ENCODE results near the gene PRKX.

PRKX gene

DNA sequence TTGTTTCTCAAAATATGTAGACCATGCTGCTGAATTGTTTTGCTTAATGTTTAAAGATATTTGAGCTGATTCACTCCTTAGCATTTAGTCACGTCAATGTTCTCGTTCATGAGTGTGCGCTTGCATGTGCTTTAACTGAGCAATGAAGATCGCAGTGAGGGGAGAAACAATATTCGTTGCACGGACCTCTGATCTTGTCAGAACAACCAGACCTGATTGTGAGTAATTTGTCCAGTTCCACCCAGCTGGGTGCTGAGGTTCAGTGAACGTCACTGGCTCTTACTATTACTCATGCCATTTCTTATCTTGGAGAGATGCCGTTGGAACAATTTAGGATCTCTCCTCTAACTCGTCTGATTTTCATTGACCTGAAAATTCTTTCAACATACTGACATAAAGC lies 15.0 kb upstream of the PRKX start:
- TF ChIP-seq, protein P1, sequence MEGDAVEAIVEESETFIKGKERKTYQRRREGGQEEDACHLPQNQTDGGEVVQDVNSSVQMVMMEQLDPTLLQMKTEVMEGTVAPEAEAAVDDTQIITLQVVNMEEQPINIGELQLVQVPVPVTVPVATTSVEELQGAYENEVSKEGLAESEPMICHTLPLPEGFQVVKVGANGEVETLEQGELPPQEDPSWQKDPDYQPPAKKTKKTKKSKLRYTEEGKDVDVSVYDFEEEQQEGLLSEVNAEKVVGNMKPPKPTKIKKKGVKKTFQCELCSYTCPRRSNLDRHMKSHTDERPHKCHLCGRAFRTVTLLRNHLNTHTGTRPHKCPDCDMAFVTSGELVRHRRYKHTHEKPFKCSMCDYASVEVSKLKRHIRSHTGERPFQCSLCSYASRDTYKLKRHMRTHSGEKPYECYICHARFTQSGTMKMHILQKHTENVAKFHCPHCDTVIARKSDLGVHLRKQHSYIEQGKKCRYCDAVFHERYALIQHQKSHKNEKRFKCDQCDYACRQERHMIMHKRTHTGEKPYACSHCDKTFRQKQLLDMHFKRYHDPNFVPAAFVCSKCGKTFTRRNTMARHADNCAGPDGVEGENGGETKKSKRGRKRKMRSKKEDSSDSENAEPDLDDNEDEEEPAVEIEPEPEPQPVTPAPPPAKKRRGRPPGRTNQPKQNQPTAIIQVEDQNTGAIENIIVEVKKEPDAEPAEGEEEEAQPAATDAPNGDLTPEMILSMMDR (IDR thresholded peaks at IDR 0.05) = no peak

DNA sequence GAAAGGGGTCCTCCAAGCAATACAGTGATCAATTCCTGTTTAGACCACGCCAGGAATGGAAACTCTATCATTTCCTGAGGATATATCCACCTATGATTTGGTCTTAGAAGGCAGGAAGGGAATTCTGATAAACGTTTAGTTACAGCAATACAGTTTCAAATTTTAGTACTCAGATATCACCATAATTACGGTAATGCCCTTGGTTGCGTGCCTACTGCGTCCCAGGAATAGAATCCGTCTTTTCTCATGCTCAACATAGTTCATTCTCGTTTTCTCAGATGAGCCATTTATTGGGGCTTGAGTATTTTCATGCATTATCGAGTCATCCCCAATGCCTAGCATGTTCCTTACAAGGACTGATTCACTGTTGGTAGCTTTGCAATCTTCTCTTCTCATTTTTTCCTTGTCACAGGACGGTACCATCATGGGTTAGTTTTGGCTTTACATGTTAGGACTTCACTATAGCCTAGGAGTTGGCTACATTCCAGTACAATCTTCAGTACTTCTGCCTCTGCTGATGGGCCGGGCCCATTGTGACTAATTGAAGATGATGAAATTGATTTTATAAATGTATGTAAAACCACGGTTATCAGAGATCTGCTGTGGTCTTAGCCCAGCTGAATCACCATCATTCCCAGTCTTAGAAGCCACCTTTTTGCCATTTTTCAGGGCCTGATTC lies 4.4 kb upstream of the PRKX start:
- TF ChIP-seq, protein P1 (IDR thresholded peaks at IDR 0.05) = no peak

DNA sequence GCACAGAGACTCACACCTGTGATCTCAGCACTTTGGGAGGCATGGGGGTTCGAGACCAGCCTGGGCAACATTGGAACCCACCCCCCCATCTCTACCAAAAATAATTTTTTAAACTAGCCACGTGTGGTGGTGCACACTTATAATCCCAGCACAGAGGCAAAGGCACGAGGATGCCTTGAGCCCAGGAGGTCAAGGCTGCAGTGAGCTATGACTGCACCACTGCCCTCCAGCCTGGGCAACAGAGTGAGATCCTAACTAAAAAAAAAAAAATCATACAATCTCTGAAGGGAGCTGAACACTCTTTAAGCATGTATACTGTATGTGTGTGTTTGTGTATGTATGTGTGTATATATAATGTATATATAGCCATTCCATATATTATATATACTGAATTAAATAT lies 2.5 kb upstream of the PRKX start:
- TF ChIP-seq, protein P1 (IDR thresholded peaks at IDR 0.05) = no peak

DNA sequence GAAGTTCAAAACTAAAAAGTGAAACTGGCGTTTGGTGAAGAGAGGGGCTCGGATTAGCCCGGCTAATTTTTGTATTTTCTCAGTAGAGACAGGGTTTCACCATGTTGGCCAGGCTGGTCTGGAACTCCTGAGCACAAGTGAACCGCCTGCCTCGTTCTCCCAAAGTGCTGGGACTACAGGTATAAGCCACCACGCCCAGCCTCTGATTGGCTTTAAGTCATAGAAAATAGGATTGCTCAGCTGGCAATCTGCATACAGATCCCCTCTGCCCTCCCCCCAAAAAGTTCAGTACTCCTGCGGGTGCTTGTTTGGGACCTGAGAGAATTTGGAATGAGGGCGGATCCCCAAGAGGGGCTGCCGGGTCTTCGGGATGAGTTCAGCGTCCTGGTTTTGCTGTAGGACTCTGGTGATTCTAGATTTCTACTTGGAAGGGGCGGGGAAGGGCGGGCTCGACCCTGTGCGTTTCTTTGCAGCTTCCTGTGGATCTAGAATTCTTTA lies 537 bp upstream of the PRKX start:
- TF ChIP-seq, protein P1 (IDR thresholded peaks at IDR 0.05) = no peak

DNA sequence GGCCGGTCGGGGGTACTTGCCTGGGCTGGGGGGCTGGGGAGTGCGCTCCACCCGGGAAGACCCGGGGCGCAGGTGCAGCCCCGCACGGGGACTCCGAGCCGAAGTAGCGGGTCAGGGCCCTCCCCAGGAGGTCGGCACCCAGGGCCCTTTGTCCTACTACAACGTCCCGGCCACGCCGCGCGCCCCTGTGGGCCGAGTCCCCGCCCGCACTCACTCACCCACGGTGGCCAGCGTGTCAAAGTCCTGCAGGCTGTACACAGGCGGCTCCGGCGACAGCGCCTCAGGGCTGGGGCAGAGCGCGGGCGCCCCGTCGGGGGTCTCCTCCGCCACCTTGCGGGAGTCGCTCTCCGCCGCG lies 602 bp downstream of the PRKX start:
- TF ChIP-seq, protein P1 (IDR thresholded peaks at IDR 0.05) = no peak

DNA sequence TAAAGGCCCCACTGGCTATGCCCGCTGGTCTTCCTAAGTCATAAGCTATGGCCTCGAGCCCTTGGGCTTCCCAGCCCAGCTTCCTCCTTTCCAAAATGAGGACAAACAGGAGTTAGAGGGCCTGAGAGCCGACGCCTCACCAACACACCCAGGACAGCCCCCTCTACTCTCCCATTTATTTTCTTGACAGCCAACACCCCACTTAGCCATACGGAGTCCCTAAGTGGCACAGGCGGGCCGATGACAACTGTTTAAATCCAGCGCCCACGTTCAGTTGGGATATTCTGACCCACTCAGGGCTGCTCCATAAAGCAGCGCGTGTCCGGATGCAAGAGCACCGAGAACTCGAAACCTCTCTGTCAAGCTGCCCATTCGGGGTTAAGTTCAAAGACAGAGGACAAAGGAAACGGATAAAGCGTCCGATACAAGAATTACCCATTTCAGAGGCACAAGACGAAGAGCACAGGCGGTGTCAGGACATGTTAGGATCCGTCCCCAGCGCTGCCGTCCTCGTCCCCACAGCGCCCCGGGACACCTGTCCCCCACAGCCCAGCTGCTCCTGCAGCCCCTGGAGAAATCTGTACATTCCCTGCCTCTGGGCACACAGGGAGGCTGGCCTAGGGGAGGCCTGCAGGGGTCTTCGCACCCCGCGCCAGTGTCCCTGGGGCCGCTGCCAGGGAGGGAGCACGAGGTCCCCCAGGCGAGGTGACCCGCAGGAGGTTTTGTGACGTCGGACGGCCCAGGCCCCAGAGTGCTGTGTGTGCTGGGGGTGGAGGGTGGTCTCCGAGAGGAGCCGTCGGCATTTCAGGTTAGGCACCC lies 1.2 kb downstream of the PRKX start:
- TF ChIP-seq, protein P1 (IDR thresholded peaks at IDR 0.05) = no peak

DNA sequence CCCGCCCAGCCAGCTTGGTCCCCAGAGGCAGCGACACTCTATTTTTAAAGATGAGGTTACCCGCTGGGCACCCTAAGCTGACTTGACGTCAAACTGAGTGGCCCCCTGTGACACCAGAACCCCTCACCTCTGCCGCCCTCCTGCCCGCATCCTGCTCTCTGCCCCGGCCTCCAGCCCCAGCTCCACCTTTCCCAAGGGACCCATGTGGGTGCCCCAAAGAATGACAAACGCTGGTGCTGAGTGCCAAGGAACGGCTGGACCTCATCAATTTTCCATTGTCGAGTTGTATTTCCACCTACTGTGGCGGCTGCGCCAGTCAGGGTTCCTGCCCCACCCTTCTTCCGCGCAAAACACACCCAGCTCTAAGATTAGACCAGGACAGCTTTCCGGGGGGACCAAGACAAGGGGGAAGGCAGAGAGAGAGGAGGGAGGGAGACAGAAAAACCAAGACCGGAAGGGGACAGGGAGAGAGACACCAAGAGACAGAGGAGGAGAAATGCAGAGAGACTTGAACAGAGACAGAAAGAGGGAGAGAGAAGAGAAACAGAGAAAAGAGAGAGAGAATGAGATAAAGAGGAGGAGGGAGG lies 2.0 kb downstream of the PRKX start:
- TF ChIP-seq, protein P1 (IDR thresholded peaks at IDR 0.05) = no peak

Measured in LNCAP (cell line).